Inflammatory macrophage (primary cell): ENCODE measurements around the gene ZDHHC3.
"Not testable (repeated sequence)": the region's sequence is repeated elsewhere in the genome, so short reads cannot be mapped to it uniquely, and the experiment has no call there.

ENCODE experiments used
- DNase-seq, 2 donors: peaks; one replicate each; pipeline ENCODE4 v3.0.0-alpha.2; 2020 to 2022

The ZDHHC3 gene

DNA sequence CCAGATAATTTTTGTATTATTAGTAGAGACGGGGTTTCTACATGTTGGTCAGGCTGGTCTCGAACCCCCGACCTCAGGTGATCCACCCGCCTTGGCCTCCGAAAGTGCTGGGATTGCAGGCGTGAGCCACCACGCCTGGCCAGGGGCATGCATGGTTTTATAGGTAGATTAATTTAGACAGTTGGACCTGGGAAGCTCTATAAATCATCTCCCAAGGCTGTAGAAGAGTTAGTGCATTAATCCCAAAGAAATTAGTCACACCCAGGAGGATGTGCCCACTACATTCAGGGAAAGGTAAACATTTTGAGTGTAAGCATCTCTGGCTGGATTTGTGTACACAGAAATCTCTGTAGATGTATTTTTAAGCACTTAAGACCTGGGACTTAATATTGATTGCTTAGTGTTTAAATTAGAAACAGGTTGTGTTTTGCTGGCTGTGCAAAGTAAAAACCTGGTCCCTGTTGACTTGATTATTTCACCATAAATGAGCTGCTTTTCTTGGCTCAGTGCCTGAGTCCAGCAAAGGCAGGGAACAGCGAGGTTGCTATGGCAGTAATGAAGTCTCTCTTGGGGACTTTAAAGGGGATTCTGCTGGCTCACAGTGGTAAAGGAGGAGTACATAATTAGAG, 19.3 kb upstream of the ZDHHC3 start:
- no peak for DNase-seq

DNA sequence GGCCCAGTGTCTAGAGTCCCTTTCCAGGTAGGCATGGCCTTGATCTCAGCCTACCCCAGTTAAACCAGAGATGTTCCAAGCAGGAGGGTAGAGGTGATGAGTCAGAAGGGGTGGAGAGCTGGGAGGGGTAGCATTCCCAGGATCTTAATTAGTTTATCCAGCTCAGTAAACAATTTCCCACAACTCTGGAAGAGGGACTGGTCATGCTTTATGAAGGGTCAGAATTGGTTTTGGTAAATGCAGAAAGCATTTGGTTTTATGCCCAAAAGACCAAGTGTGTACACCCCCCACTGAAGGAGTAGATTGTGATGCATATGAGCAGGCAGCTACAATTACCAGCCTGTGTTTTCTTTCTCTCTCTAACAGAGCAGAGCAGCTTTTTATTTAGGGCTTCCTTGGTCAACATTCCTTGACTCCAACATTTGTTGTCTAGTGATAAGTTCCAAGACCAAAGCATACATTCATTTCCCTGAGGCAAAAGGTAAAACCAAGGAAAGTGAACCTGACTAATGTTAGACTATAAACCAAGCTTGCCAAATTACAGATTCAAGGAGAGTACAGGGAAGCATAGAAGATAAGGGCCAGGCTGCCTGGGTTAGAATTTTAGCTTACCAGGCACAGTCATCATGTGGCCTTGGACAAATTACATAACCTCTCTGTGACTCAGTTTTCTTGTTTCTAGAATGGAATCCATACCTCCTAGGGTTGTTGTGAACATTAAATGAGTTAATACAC, 17.7 kb upstream of the ZDHHC3 start:
- DNase-seq: no peak

DNA sequence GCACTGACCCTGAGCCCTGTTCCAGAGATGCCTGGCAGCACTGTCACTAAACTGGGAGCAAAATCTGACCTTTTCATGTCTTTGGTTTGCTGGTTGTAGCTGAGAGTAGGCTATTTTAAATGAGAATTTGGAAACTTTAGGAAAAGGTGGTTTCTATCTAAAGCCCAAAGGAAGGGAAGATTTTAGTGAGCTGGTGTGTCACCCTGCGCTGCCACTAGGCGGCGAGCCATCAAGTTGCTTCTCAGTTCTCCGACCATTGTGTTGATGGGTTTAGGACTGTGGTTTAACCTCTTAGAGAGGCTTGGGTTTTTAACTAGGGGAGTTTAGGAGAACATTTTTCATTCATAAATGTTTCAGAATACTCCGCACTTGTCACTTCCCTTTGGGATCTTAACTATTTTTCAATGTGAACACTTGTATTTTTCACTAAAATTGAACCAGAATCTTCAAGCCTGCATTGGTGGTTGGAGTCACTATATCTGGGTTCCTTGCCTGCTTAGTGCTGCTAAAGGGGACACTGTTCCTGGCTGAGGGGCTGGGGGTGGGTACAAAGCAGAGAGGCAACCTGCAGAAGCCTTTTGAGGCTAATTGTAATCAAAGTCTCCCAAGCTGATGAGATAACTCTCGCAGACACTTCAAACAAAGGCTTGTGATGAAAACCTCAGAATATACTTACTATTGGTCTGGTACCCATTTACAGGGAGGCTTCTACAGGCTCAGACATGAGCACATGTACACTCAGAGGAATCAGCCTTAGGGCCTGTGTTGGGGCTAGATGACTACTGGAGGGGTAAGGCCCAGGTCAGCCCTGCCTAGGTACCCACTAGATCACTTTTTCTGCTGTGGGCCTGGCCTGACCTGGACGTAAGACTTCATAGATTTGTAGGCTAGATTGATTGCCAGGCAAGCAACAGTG, 16.8 kb upstream of the ZDHHC3 start:
- peak; percentile 20 to 33 for DNase-seq

DNA sequence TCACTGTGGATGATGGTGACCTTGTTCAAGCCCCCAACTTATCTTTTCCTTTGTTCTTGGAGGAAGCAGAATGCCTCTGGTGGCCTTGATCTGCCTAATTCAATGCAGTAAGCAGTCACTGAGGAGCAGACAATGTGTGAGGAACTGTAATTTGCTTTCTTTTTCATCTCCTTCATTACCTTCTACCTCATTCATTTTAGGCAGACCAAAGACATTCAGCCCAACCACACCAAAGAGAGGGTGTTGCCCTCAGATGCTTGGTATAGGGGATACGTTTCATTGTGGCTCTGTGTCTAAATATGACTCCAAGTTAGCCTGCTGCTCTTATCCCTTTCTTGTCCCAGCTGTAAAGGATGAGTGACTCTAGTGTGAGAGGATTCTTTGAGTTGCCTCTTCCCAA, 15.4 kb upstream of the ZDHHC3 start:
- no peak for DNase-seq

DNA sequence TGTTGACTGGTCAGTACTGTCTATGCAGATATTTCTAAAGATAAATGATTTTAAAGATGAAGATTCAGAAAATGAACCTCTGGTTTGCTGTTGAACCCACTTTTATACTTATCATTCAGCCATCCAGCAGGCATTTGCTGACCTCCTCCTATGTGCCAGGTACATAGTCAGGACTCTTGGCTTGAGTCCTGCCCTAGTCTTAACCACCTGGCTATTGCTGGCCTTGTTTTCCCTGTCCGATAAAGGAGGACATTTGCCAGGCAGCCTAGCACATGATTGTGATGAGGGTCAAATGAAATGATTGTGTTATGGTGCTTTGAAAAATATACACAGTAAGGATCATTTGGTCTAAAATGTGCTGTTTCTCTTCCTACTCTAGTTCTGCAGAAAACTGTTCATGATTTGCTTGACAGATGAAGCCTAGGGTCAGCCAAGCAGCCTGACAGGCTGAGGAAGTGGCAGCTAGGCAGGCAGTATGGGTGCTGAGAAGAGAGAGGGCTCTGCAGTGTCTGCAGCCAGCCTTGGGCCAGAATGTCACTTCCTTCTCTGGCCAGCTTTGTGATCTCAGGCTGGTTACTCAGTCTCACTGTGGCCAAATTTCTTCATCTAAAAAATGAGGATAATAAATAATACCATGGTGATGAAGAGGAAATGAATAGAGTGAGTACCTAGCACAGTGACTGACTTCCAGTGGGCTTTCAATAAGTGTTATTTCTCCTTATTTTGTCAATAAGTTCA, 13.8 kb upstream of the ZDHHC3 start:
- peak; percentile 66 to 83 for DNase-seq

DNA sequence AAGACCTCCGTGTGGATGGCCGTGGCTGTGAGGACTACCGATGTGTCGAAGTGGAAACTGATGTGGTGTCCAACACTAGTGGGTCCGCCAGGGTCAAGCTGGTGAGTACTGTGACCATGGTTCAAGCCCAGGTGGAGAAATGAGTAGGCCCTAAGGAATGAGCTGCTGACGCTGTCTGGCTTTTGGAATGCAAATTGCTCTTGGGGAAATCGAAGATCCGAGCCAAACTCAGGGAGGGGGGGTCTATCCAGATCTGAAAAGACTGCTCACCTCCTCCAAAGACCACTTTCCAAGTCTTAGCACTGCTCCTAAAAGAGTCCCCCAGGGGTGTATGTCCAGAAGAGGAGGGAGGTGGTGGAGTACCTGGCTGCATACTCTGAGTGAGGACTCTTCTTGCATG, 13.2 kb upstream of the ZDHHC3 start:
- no peak for DNase-seq

DNA sequence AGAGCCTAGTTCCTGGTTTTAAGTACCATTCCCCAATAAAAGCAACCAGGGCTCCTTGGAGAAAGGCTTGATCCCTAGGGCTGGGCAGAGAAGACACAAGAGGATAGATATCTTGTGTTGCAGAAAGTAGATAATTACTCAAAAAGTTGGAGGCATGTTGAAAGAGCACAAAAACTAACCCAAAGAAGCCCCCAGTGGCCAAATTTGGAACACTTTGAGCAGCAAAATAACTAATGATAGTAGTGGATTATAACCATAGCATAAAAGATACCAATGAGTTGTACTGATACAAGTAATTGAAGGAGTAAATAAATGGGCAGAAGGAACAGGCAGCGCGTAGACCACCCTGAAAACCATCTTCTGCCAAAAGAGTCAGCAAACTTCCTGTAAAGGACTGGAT, 12.1 kb upstream of the ZDHHC3 start:
- DNase-seq: peak; percentile 40

DNA sequence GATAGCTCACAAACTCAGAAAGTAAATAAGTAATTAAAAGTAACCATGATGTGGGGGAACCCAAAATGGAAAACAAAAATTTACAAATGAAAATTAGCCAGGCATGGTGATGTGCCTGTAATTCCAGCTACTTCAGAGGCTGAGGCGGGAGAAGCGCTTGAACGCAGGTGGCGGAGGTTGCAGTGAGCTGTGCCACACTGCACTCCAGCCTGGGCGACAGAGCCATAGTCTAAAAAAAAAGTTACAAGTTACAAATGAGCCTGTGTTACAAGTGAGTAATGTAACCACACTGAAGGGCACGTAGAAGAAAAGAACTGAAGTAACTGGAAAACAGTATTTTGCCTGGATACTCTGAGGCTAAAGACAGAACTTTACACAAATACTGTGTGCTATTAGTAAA, 11.4 kb upstream of the ZDHHC3 start:
- DNase-seq: no peak

DNA sequence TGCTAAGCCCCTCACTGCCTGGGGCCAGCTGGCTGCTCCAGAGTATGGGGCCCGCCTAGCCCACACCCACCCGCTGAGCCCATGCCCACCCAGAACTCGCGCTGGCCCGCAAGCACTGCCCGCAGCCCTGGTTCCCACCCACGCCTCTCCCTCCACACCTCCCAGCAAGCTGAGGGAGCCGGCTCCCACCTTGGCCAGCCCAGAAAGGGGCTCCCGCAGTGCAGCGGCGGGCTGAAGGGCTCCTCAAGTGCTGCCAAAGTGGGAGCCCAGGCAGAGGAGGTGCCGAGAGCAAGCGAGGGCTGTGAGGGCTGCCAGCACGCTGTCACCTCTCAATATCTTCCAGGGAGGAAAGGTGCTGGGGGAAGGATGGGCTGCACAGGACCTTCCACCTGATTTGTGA, 10.4 kb upstream of the ZDHHC3 start:
- DNase-seq: not testable (repeated sequence)

DNA sequence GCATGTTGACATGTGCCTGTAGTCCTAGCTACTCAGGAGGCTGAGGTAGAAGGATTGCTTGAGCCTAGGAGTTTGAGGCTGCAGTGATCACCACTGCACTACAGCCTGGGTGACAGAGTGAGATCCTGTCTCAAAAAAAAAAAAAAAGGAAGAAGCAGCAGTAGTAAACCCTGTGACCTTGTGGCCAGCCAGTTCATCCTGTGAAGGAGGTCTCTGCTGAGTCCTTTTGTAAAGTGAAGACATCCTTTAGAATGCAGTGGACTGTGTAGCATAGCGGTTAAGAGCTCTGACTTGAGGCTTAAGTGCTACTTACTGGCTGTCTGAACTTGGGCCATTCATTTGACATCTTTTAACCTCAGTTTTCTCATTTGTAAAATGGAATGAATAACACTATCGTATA, 8.4 kb upstream of the ZDHHC3 start:
- peak; percentile 52 to 55 for DNase-seq

DNA sequence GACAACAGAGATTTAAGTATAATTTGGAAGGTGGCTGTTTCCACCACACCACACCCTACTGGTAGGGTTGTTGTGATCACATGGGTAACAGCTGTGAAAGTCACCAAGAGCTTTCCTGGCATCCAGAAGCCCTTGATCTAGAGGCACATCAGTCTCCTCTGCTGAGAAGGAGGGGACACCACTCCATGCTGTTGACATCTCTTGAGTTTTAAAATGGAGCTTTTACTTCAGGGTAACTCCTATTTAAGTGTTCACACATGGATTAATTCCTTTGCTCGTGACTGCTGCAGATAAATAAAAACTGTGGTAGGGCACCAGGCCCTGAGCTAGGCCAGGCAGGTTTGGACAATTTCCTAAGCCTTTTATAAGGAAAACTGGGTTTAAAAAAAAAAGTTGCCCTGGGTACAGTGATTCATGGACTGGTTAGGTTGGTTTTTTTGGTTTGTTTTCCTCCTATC, 7.5 kb upstream of the ZDHHC3 start:
- no peak for DNase-seq

DNA sequence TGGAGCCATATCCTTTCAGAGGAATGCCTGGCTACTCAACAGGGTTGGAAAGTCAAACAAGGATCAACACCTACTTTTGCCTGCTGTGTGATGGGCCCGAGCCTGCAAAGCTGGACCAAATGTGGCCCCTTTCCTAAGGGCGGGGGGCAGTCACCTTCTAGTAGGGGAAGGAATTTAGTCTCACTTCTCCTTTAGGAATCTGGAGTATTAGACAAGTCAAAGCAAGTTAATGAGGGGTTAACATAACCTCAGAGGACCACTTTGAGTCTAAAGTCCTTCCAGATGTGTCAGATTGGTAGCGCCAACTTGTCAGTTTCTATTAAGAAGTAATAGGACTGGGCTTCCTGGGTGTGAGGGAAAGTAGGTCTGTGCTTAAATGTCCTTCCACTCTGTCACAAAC, 6.8 kb upstream of the ZDHHC3 start:
- no peak for DNase-seq

DNA sequence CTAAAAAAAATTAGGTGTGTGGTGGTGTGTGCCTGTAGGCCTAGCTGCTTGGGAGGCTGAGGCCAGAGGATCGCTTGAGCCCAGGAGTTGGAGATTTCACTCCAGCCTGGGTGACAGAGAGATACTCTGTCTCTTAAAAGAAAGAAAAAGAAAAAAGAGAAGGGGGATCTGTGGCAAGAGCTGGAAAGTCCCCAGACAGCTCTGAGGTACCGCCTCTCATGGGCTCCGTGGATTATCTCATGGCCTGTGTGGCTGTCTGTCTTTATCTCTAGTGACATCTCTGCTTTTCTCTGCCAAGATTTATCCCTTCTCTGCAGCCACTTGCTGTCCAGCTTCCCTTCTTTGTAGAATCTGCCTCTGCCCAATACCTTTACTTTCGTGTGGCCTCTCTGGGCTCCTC, 5.8 kb upstream of the ZDHHC3 start:
- no peak for DNase-seq

DNA sequence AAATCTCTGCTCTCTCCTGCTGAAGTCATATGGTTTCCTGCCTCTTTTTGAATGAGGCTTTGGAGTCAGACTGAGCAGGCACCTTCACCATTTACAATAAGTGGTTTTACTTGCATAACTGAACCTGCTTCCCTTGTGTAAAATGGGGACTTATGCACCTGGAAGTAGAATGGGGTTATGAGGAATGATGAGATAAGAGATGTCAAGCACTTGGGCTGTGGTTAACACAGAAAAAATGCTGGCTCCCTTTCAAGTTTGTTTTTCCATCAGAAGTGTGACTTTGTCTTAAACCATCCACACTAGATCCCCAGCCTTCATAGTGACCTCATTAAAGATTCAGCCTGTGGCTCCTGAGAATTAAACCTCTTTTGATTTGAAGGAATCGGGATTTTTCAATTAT, 5.2 kb upstream of the ZDHHC3 start:
- no peak for DNase-seq

DNA sequence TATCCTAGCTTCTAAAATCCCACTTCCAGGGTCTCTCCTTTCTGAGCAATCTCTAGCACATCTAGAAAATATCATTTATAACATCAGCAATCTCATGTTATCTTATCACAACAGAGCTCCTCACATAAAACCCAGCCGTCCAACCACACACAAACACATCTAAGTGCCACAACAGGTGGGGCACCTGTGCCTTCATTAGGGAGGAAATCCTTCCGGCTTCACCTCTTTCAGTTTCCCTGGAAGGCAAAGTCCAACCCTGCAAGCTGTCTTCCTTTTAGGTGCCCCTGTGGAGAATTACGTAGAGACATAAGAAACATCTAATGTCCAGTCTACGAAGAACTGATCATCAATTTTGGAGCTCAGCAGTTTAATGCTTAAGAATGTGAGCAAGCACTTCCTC, 1.6 kb downstream of the ZDHHC3 start:
- no peak for DNase-seq

DNA sequence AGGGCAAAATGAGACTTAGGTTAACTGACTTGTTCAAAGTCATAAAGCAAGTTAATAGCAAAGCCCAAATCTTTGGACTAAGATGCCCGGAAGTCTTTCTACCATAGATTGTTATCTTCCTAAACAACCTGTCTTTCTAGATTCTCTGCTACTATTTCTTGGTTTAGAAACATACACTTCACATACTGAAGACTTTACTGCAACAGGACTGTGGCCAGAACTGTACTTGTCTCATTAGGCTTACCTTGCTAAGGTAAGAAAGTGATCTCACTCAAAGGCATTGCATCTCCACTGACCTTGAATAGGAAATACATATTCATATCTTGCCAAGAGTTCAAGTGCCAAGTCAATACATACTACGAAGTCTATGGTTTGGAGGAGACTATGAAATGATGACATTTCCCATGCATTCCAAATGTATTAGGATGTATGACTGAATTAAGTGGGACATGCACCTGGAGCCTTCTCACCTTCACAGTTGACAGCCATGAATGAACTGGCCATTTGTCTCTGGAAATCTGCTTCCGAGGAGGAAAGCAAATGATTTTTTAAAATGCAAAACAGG, 5.0 kb downstream of the ZDHHC3 start:
- DNase-seq: no peak

DNA sequence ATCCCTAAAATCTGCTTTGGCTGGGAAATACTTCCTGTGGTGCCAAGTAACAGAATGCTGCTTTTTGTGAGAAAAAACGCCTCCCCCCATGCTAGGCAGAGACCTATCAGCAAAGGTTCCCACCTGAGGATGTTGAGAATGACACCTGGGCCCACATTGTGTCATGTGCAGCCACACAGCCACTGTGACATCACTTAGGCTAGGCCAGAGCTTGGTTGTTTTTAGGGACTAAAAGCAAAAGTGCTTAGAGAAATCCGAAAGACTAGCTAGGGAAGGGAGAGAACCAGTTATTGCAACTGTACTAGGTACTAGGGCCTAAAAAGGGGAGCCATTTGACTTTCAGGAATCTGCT, 6.2 kb downstream of the ZDHHC3 start:
- no peak for DNase-seq

DNA sequence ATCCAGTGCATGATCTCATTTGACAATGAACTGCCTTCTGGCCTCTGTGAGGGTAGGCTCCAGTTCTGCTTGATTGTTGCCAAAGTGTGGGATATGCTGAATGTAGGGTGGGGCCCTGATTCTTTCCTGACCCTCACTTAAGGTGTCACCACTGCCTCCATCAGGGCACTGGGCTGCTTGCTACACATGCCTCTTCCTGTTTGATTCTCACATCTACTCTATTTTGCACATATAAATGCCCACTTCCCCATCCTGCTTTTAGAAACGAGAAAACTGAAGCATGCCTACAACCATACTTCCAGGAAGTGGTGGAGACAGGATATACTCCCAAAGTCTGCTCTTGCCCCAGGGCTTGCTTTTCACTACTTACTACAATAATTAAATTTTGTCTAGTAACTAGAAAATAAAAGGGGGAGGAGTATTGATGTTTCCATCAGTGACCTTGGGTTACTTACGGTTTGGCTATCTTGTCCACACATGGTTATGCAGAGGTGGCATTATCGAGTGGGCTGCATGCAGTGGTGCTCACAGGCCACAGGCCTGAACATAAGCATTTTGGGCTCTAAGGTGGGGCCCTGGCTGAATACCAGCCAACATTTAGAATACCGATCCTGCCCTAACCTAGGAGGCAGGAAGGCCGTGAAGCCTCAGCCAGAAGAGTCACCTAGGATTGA, 6.7 kb downstream of the ZDHHC3 start:
- peak; percentile 29 to 72 for DNase-seq

DNA sequence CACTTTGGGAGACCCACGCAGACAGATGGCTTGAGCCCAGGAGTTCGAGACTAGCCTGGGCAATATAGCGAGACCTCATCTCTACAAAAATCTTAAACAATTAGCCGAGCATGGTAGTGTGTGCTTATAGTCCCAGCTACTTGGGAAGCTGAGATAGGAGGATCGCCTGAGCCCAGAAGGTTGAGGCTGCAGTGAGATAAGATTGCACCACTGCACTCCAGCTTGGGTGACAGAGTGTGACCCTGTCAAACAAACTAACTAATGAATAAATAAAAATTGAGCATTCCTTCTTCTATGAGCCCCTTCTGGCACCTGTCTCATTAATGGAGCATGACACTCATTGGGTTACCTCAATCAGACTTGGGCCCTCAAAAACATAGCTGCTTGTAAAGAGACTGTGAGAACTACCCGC, 7.5 kb downstream of the ZDHHC3 start:
- no peak for DNase-seq

DNA sequence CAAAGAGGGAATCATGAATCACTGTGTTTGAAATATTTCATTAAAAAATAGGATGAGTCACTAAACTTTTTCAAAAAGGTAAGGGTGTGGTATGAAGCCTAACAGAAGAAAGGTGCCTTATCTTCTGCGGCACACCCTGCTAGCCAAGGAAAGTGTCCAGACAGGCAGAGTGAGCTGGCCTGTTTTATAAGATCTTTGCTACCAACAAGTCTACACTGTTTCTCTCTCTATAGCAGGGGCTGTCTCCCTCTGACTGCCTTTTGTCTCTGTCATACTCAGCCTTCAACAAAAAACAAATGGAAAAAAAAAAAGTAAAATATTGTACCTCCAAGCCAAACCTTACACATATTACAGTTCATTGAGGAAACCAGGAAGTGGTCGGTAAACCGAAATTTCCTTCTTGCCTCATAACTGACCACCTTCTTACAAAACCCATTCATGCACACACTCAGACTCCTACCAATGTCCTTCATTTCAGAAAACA, 9.1 kb downstream of the ZDHHC3 start:
- DNase-seq: peak; percentile 67 to 80

DNA sequence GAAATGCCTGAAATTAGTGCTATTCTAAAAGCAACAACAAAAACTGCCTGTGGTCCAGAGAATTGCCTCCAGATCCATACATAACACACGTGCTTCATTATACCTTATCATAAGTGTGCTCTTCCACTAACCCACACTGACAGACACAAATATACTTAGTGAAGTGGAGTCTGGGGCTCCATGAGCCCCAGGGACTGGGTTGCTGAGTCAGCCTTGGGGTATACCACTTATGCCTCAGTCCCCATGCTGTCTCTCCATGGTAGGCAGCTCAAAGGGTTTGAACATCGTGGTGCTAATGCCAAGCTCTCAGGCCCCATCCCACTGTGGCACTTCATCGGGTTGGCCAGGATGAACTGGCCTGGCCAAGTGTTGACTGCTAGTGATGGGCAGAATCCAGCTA, 10.8 kb downstream of the ZDHHC3 start:
- DNase-seq: no peak
